Fibroblast of lung (primary cell): ENCODE measurements around the gene C1QTNF3.

ENCODE experiments used
- EZH2 ChIP-seq: IDR thresholded peaks from 2 replicates; pipeline ENCODE4 v1.5.1; 2012; ENCODE audit warnings: low read length, control low read depth, mild to moderate bottlenecking; ENCODE audit errors: missing control alignments
- TF ChIP-seq, protein P1 (sequence below), 2 donors: IDR thresholded peaks in 1 of 2; conservative IDR thresholded peaks in 1 of 2; 1 replicate in 1 of 2; 2 replicates in 1 of 2; pipeline ENCODE4 v1.5.1; 2011 to 2012; ENCODE audit warnings: low read length in 2 of 2, control low read depth in 1 of 2, inconsistent platforms in 1 of 2, low read depth in 1 of 2, mild to moderate bottlenecking in 1 of 2

- TF ChIP-seq, protein P1, sequence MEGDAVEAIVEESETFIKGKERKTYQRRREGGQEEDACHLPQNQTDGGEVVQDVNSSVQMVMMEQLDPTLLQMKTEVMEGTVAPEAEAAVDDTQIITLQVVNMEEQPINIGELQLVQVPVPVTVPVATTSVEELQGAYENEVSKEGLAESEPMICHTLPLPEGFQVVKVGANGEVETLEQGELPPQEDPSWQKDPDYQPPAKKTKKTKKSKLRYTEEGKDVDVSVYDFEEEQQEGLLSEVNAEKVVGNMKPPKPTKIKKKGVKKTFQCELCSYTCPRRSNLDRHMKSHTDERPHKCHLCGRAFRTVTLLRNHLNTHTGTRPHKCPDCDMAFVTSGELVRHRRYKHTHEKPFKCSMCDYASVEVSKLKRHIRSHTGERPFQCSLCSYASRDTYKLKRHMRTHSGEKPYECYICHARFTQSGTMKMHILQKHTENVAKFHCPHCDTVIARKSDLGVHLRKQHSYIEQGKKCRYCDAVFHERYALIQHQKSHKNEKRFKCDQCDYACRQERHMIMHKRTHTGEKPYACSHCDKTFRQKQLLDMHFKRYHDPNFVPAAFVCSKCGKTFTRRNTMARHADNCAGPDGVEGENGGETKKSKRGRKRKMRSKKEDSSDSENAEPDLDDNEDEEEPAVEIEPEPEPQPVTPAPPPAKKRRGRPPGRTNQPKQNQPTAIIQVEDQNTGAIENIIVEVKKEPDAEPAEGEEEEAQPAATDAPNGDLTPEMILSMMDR (conservative IDR thresholded peaks at IDR 0.05 in 1 of 2, IDR thresholded peaks at IDR 0.05 in 1 of 2; ENCODE audit: low read depth in 1 of 2, low read length in 2 of 2), result no peak
- TF ChIP-seq EZH2, result no peak
Observed at GRCh38 chr5:33994845-33995244, 48.2 kb downstream of the C1QTNF3 start.
